Trophoblast cell (in vitro differentiated cells and primary cell): Measurements from ENCODE around the gene GSC2.

Experiments used
- DNase-seq, 2 donors: peaks; one replicate each; pipeline ENCODE4 v3.0.0-alpha.2; 2016
- H2AFZ ChIP-seq: 2 replicates; pipeline ENCODE4 v1.6.1; 2013; ENCODE audit warnings: low read length, moderate library complexity, mild to moderate bottlenecking; ENCODE audit not compliant: insufficient read depth, poor library complexity
- H2AK5ac ChIP-seq: 2 replicates; pipeline ENCODE4 v1.6.1; 2013; ENCODE audit warnings: mild to moderate bottlenecking, low read length
- H2BK120ac ChIP-seq: 2 replicates; pipeline ENCODE4 v1.6.1; 2013; ENCODE audit warnings: low read length, mild to moderate bottlenecking, moderate library complexity; ENCODE audit not compliant: insufficient read depth, poor library complexity
- H2BK12ac ChIP-seq: 2 replicates; pipeline ENCODE4 v1.6.1; 2013; ENCODE audit warnings: mild to moderate bottlenecking, low read length, moderate library complexity
- H2BK5ac ChIP-seq: 2 replicates; pipeline ENCODE4 v1.6.1; 2013; ENCODE audit warnings: low read length, low read depth, moderate library complexity, mild to moderate bottlenecking; ENCODE audit not compliant: poor library complexity
- H3K14ac ChIP-seq: 2 replicates; pipeline ENCODE4 v1.6.1; 2013; ENCODE audit warnings: mild to moderate bottlenecking, low read length
- H3K18ac ChIP-seq: 2 replicates; pipeline ENCODE4 v1.6.1; 2013; ENCODE audit warnings: mild to moderate bottlenecking, low read length
- H3K23ac ChIP-seq: 2 replicates; pipeline ENCODE4 v1.6.1; 2013; ENCODE audit warnings: low read length
- H3K27ac ChIP-seq: 2 replicates; pipeline ENCODE4 v1.5.1; 2013; ENCODE audit warnings: low read depth, mild to moderate bottlenecking, inconsistent platforms, low read length, moderate library complexity
- H3K27me3 ChIP-seq: 2 replicates; pipeline ENCODE4 v1.6.1; 2013; ENCODE audit warnings: inconsistent platforms, mild to moderate bottlenecking, low read length, moderate library complexity; ENCODE audit not compliant: insufficient read depth
- H3K36me3 ChIP-seq, 2 experiments: 1 replicate in 1 of 2; 2 replicates in 1 of 2; pipeline ENCODE4 v1.6.1; 2013; ENCODE audit warnings: low read length in 2 of 2, mild to moderate bottlenecking in 2 of 2, moderate library complexity in 1 of 2; ENCODE audit not compliant: insufficient read depth in 2 of 2, control insufficient read depth in 1 of 2
- H3K4ac ChIP-seq: 2 replicates; pipeline ENCODE4 v1.6.1; 2013; ENCODE audit warnings: low read depth, mild to moderate bottlenecking, low read length, moderate library complexity
- H3K4me1 ChIP-seq, 2 experiments: 1 replicate in 1 of 2; 2 replicates in 1 of 2; pipeline ENCODE4 v1.6.1; 2013; ENCODE audit warnings: low read length in 2 of 2, mild to moderate bottlenecking in 2 of 2, moderate library complexity in 1 of 2; ENCODE audit not compliant: insufficient read depth in 2 of 2, control insufficient read depth in 1 of 2
- H3K4me2 ChIP-seq: 2 replicates; pipeline ENCODE4 v1.6.1; 2013; ENCODE audit warnings: inconsistent platforms, mild to moderate bottlenecking, low read length, moderate library complexity
- H3K4me3 ChIP-seq: 2 replicates; pipeline ENCODE4 v1.5.1; 2013; ENCODE audit warnings: mild to moderate bottlenecking, low read depth, low read length, inconsistent platforms
- H3K79me1 ChIP-seq: one replicate; pipeline ENCODE4 v1.6.1; 2013; ENCODE audit warnings: low read length
- H3K79me2 ChIP-seq: 2 replicates; pipeline ENCODE4 v1.6.1; 2013; ENCODE audit warnings: low read length, mild to moderate bottlenecking; ENCODE audit not compliant: control insufficient read depth, insufficient read depth, poor library complexity
- H3K9ac ChIP-seq: 2 replicates; pipeline ENCODE4 v1.6.1; 2013; ENCODE audit warnings: mild to moderate bottlenecking, low read length
- H3K9me3 ChIP-seq: 2 replicates; pipeline ENCODE4 v1.6.1; 2013; ENCODE audit warnings: low read depth, mild to moderate bottlenecking, control low read depth, inconsistent platforms, low read length; ENCODE audit not compliant: insufficient read depth
- H4K12ac ChIP-seq: 2 replicates; pipeline ENCODE4 v1.6.1; 2013; ENCODE audit warnings: low read depth, mild to moderate bottlenecking, low read length, moderate library complexity
- H4K8ac ChIP-seq: 2 replicates; pipeline ENCODE4 v1.6.1; 2013; ENCODE audit warnings: low read depth, mild to moderate bottlenecking, low read length, moderate library complexity
- H4K91ac ChIP-seq: one replicate; pipeline ENCODE4 v1.6.1; 2013; ENCODE audit warnings: low read depth, mild to moderate bottlenecking, low read length, moderate library complexity
- WGBS: extraction: QIAGEN DNeasy Blood & Tissue Kit; methylation state at CpG from one replicate; pipeline ENCODE4 v1.1.7; 2013; ENCODE audit warnings: missing lambda C conversion rate; ENCODE audit not compliant: insufficient read length, insufficient coverage; ENCODE audit errors: extremely low coverage; 5-methylcytosine and 5-hydroxymethylcytosine counted together

The GSC2 gene

GRCh38 chr22:19107730-19108074, 42.4 kb downstream of the GSC2 start:
- Histone ChIP-seq H2AK5ac (no peak overlapping the region), H4K91ac (no peak overlapping the region), H3K14ac (no peak overlapping the region), H3K9me3 (no peaks in the 10 kb centered on the region), H2BK120ac (no peak overlapping the region), H3K18ac (no peak overlapping the region), H2BK12ac (no peak overlapping the region), H3K79me2 (peaks cover 16% of the 10 kb centered on the region), H3K4me3 (no peak overlapping the region), H3K4ac (peak overlapping the region; percentile 22), H4K8ac (no peak overlapping the region), H4K12ac (no peak overlapping the region), H3K9ac (no peak overlapping the region), H3K27me3 (no peaks in the 10 kb centered on the region), H3K27ac (no peak overlapping the region), H3K36me3 (peaks cover 0 to 2% of the 10 kb centered on the region in 2 experiments), H3K23ac (no peak overlapping the region), H3K79me1 (no peaks in the 10 kb centered on the region), H3K4me2 (no peak overlapping the region), H2BK5ac (no peak overlapping the region), H2AFZ (no peak overlapping the region), H3K4me1 (no peaks in the 10 kb centered on the region)
- no peak for DNase-seq
- no CpG with 5 or more reads among the region's 8 CpGs for WGBS

DNA sequence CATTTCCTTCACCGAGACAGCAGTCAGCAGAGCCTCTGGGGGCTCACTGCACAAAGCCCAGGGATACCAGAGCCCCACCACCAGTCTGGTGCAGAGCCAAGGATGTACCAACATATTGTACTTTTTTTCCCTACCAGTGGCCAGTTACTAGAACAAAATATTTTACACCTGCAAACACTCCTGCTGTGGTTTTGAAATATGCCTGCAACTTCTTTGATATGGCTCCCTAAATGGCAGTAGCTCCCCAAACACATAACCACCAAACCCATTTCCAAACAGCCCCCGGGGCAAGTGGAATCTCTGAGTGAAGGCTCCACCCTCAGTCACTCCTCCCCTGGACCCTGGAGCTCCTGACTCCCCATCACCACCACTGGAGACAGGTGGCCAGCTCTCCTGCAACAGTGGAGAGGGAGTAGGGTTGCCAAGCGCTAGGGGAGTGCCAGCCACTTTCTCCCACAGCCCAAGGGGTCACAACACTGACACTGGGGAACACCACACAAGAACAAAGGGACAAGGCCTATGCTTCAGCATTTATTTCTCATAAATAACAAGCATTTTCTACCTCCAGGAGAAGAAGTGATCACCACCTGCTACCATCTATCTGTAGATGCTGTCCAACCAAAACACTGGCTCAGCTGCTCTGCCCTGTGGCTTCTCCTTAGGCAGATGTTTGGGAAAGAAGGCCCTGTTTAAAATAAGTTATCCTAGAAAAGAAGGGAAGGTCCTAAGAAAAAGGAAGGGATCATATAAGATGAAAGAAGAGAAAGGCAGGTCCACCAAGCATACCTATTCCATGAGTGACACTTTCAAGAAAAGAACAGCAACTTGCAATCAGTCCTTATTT, 43.0 kb downstream of the GSC2 start:
- peak overlapping the region; percentile 81 for H3K4ac ChIP-seq
- H2BK5ac ChIP-seq = no peak overlapping the region
- H3K27ac ChIP-seq = no peak overlapping the region
- H3K9ac ChIP-seq = no peak overlapping the region
- no peak overlapping the region for H4K8ac ChIP-seq
- no peaks in the 10 kb centered on the region for H3K79me1 ChIP-seq
- H3K23ac ChIP-seq = no peak overlapping the region
- no peak overlapping the region for H3K4me2 ChIP-seq
- no peaks in the 10 kb centered on the region for H3K9me3 ChIP-seq
- no peak overlapping the region for H2BK12ac ChIP-seq
- no peak overlapping the region for H2BK120ac ChIP-seq
- H3K4me1 ChIP-seq = no peaks in the 10 kb centered on the region
- no peak overlapping the region for H3K18ac ChIP-seq
- no peak overlapping the region for H3K4me3 ChIP-seq
- peaks cover 13% of the 10 kb centered on the region for H3K79me2 ChIP-seq
- H2AFZ ChIP-seq = no peak overlapping the region
- H4K91ac ChIP-seq = no peak overlapping the region
- WGBS = no CpG with 5 or more reads among the region's 3 CpGs
- no peak overlapping the region for H3K14ac ChIP-seq
- no peaks in the 10 kb centered on the region for H3K27me3 ChIP-seq
- H3K36me3 ChIP-seq = peaks cover 0 to 2% of the 10 kb centered on the region in 2 experiments
- no peak overlapping the region for H4K12ac ChIP-seq
- no peak overlapping the region for H2AK5ac ChIP-seq
- DNase-seq = no peak

- H3K9me3 ChIP-seq = no peaks in the 10 kb centered on the region
- H3K14ac ChIP-seq = no peak overlapping the region
- H3K36me3 ChIP-seq = peaks cover 0 to 2% of the 10 kb centered on the region in 2 experiments
- H3K9ac ChIP-seq = no peak overlapping the region
- no peak overlapping the region for H4K8ac ChIP-seq
- H2AK5ac ChIP-seq = no peak overlapping the region
- no peak overlapping the region for H3K18ac ChIP-seq
- no peak overlapping the region for H4K12ac ChIP-seq
- H2BK5ac ChIP-seq = no peak overlapping the region
- H3K4me1 ChIP-seq = no peaks in the 10 kb centered on the region
- no peaks in the 10 kb centered on the region for H3K79me1 ChIP-seq
- H3K4ac ChIP-seq = peak overlapping the region; percentile 65
- no peak overlapping the region for H3K4me2 ChIP-seq
- H4K91ac ChIP-seq = no peak overlapping the region
- WGBS = no CpG with 5 or more reads among the region's 18 CpGs
- no peak overlapping the region for H3K23ac ChIP-seq
- no peak overlapping the region for H2AFZ ChIP-seq
- no peaks in the 10 kb centered on the region for H3K27me3 ChIP-seq
- H3K4me3 ChIP-seq = no peak overlapping the region
- H3K79me2 ChIP-seq = peaks cover 13% of the 10 kb centered on the region
- DNase-seq = peak in 1 of 2 donors; percentile 15
- no peak overlapping the region for H2BK120ac ChIP-seq
- H3K27ac ChIP-seq = no peak overlapping the region
- H2BK12ac ChIP-seq = no peak overlapping the region
These were observed 44.0 kb downstream of the GSC2 start for GRCh38 chr22:19105867-19106802.

- no peak overlapping the region for H3K4me2 ChIP-seq
- no peak overlapping the region for H3K14ac ChIP-seq
- H2AK5ac ChIP-seq = no peak overlapping the region
- WGBS = no CpG with 5 or more reads among the region's 8 CpGs
- H3K36me3 ChIP-seq = no peaks in the 10 kb centered on the region
- no peak overlapping the region for H4K8ac ChIP-seq
- no peak overlapping the region for H2BK120ac ChIP-seq
- H3K9me3 ChIP-seq = no peaks in the 10 kb centered on the region
- no peaks in the 10 kb centered on the region for H3K4me1 ChIP-seq
- no peak overlapping the region for H3K4me3 ChIP-seq
- no peak overlapping the region for H4K91ac ChIP-seq
- H3K18ac ChIP-seq = no peak overlapping the region
- H3K27me3 ChIP-seq = no peaks in the 10 kb centered on the region
- no peak overlapping the region for H2BK12ac ChIP-seq
- H2AFZ ChIP-seq = no peak overlapping the region
- no peak overlapping the region for H2BK5ac ChIP-seq
- no peaks in the 10 kb centered on the region for H3K79me1 ChIP-seq
- DNase-seq = no peak
- no peak overlapping the region for H3K27ac ChIP-seq
- peaks cover 11% of the 10 kb centered on the region for H3K79me2 ChIP-seq
- no peak overlapping the region for H4K12ac ChIP-seq
- no peak overlapping the region for H3K9ac ChIP-seq
- H3K23ac ChIP-seq = no peak overlapping the region
- peak overlapping the region; percentile 21 for H3K4ac ChIP-seq
These were observed 44.6 kb downstream of the GSC2 start for GRCh38 chr22:19105456-19105855.
